Transverse colon (tissue), 4 donors: ENCODE measurements around the gene ZBTB7C. TPM values are rescaled to one million over a fixed set of nuclear protein-coding genes. Genes with fewer than 3 reads are reported as not detected.

Source experiments
- DNase-seq: peaks from one replicate; pipeline ENCODE4 v3.0.0-alpha.2; 2019
- H3K27ac ChIP-seq, 4 donors: fragments of 200-600 bp; sonication (generic); 2 replicates each; pipeline ENCODE4 v1.5.1; 2016 to 2018; ENCODE audit warnings: inconsistent platforms in 4 of 4
- H3K27me3 ChIP-seq: fragments of 200-600 bp; sonication (generic); 2 replicates; pipeline ENCODE4 v1.5.1; 2017; ENCODE audit warnings: inconsistent platforms
- H3K36me3 ChIP-seq, 4 donors: fragments of 200-600 bp; sonication (generic); 2 replicates each; pipeline ENCODE4 v1.5.1; 2017 to 2019; ENCODE audit warnings: inconsistent platforms in 4 of 4
- H3K4me1 ChIP-seq, 4 donors: fragments of 200-600 bp; sonication (generic); 2 replicates each; pipeline ENCODE4 v1.5.1; 2017 to 2020; ENCODE audit warnings: inconsistent platforms in 4 of 4
- H3K4me3 ChIP-seq, 4 donors: fragments of 200-600 bp; sonication (generic); 1 replicate in 1 of 4; 2 replicates in 3 of 4; pipeline versions ENCODE4 v1.5.1 to v1.6.1; 2017 to 2019; ENCODE audit warnings: inconsistent platforms in 4 of 4
- H3K9me3 ChIP-seq, 2 donors: fragments of 200-600 bp; sonication (generic); 2 replicates each; pipeline ENCODE4 v1.5.1; 2017 to 2019; ENCODE audit warnings: inconsistent platforms in 2 of 2
- CTCF ChIP-seq, 5 experiments: fragments of 200-600 bp in 3 of 5; fragments of 450-650 bp in 2 of 5; sonication (generic) in 3 of 5; IDR thresholded peaks; 1 replicate in 2 of 5; 2 replicates in 3 of 5; pipeline ENCODE4 v1.5.1; 2016 to 2017; ENCODE audit warnings: antibody characterized with exemption in 5 of 5, inconsistent platforms in 3 of 5, mild to moderate bottlenecking in 2 of 5, moderate library complexity in 1 of 5
- EP300 ChIP-seq: sonication (generic); formaldehyde crosslinking; IDR thresholded peaks from one replicate; pipeline ENCODE4 v1.6.1; 2017; ENCODE audit warnings: antibody characterized with exemption, low read depth
- POLR2A ChIP-seq: fragments of 450-650 bp; IDR thresholded peaks from one replicate; pipeline ENCODE4 v1.6.1; 2016; ENCODE audit warnings: antibody characterized with exemption, mild to moderate bottlenecking, moderate library complexity
- POLR2AphosphoS5 ChIP-seq, 3 donors: sonication (generic); formaldehyde crosslinking; IDR thresholded peaks; one replicate each; pipeline ENCODE4 v1.6.1; 2016; ENCODE audit warnings: antibody characterized with exemption in 3 of 3
- WGBS, 2 donors: methylation state at CpG; one replicate each; pipeline ENCODE4 v1.1.5; 2018; ENCODE audit warnings: low coverage in 1 of 2; 5-methylcytosine and 5-hydroxymethylcytosine counted together
- in situ Hi-C, 4 donors: fragments of 200-750 bp; cut with MboI; loops; one replicate each; pipeline versions ENCODE4 v1.15.0 to v1.15.1; 2017; ENCODE audit warnings: low sequenced_read_pairs in 3 of 4, low pct_ligation_motif_present in 1 of 4, low pct_unique_long_range_greater_than_20kb in 1 of 4
- intact Hi-C: fragments of 100-400 bp; cut with DNase I; formaldehyde crosslinking; loops from one replicate; pipeline ENCODE4 v1.15.1; 2023; ENCODE audit warnings: low total_unique reads
- total RNA-seq, 4 donors: library from RNA; depleted of rRNA; stranded (reverse); fragments of >200 nt; gene quantifications; one replicate each; pipeline ENCODE4 v1.1.0, GENCODE V29; 2016

The ZBTB7C gene
- total RNA-seq, 4 donors from 2014 or later, result 38.4 to 81.2 (median 47.5) TPM

GRCh38 chr18:48417985-48418384 is 8.8 kb upstream of the ZBTB7C start:
- Histone ChIP-seq H3K9me3 (no peaks in the 10 kb centered on the region), H3K27ac (no peak overlapping the region), H3K27me3 (peaks cover 57% of the 10 kb centered on the region), H3K4me1 (no peaks in the 10 kb centered on the region), H3K4me3 (no peak overlapping the region), H3K36me3 (no peaks in the 10 kb centered on the region)
- TF ChIP-seq CTCF (IDR thresholded peaks at IDR 0.05) (no peak), EP300 (no peak), POLR2A (no peak), POLR2AphosphoS5 (IDR thresholded peaks at IDR 0.05) (no peak)
- intact Hi-C loops (loop anchor here (10.0 kb wide), 1 partner anchor 253 kb away; no protein-coding TSS in a partner anchor), in situ Hi-C loops (no loop called here)
- DNase-seq, result no peak
- 64 to 80% methylated on average over 4 of the region's 4 CpGs for WGBS, 2 donors

GRCh38 chr18:48413342-48413741 is 4.2 kb upstream of the ZBTB7C start:
- DNase-seq, result no peak
- Histone ChIP-seq H3K4me1 (peaks cover under 1 to 13% (median 11%) of the 10 kb centered on the region in 4 donors), H3K27me3 (peaks cover 71% of the 10 kb centered on the region), H3K27ac (no peak overlapping the region), H3K36me3 (no peaks in the 10 kb centered on the region), H3K4me3 (no peak overlapping the region), H3K9me3 (no peaks in the 10 kb centered on the region)
- intact Hi-C loops (loop anchor here (10.0 kb wide), 1 partner anchor 249 kb away; no protein-coding TSS in a partner anchor), in situ Hi-C loops (no loop called here)
- TF ChIP-seq CTCF (IDR thresholded peaks at IDR 0.05), result no peak
- no peak for TF ChIP-seq EP300
- no peak for TF ChIP-seq POLR2A
- TF ChIP-seq POLR2AphosphoS5 (IDR thresholded peaks at IDR 0.05), result no peak
- WGBS, 2 donors, result 46 to 89% methylated on average over 2 to 3 of the region's 3 CpGs

GRCh38 chr18:48412339-48412929 is 3.3 kb upstream of the ZBTB7C start:
- no peak for TF ChIP-seq POLR2A
- TF ChIP-seq CTCF (IDR thresholded peaks at IDR 0.05), result peak; percentile 59 to 77 (median 63)
- WGBS, 2 donors, result 11 to 16% methylated on average over 5 to 7 of the region's 7 CpGs
- intact Hi-C loops, result loop anchor here (10.0 kb wide), 1 partner anchor 248 kb away; no protein-coding TSS in a partner anchor
- peak; percentile 19 for DNase-seq
- Histone ChIP-seq H3K27ac (no peak overlapping the region), H3K27me3 (peaks cover 80% of the 10 kb centered on the region), H3K4me3 (no peak overlapping the region), H3K4me1 (peaks cover 5 to 19% (median 16%) of the 10 kb centered on the region in 4 donors), H3K36me3 (no peaks in the 10 kb centered on the region), H3K9me3 (no peaks in the 10 kb centered on the region)
- in situ Hi-C loops, result no loop called here

- Histone ChIP-seq H3K36me3 (no peaks in the 10 kb centered on the region), H3K27ac (peak overlapping the region; percentile 56 to 76 (median 60)), H3K4me1 (peaks cover 5 to 19% (median 16%) of the 10 kb centered on the region in 4 donors), H3K9me3 (no peaks in the 10 kb centered on the region), H3K4me3 (peak overlapping the region; percentile 67 to 83 (median 74)), H3K27me3 (peaks cover 82% of the 10 kb centered on the region)
- intact Hi-C loops, result loop anchor here (1.0 to 10.0 kb wide), 2 partner anchors 246 to 379 kb away; no protein-coding TSS in a partner anchor
- in situ Hi-C loops, result no loop called here
- TF ChIP-seq EP300 (no peak), POLR2AphosphoS5 (IDR thresholded peaks at IDR 0.05) (peak in 1 of 3 donors; percentile 74), CTCF (IDR thresholded peaks at IDR 0.05) (peak in 1 of 5 experiments; percentile 25), POLR2A (no peak)
- peak; percentile 91 for DNase-seq
- 2% methylated on average over 46 of the region's 77 CpGs; no CpG with 5 or more reads in 1 of the 2 donors for WGBS, 2 donors
Measured at GRCh38 chr18:48410095-48410920, 1.1 kb upstream of the ZBTB7C start.
